Lower lobe of right lung (tissue), 2 donors: ENCODE data around the gene SRP14. TPM values are rescaled to one million over a fixed set of nuclear protein-coding genes. Genes with fewer than 3 reads are reported as not detected.

Experiments used
- ATAC-seq, 2 donors: fragments of 200-7000 bp; cut with Tn5 transposase; one replicate each; pipeline ENCODE4 v1.9.1; 2020 to 2022; ENCODE audit warnings: mild to moderate bottlenecking in 2 of 2, moderate library complexity in 2 of 2
- DNase-seq: peaks from one replicate; pipeline ENCODE4 v3.0.0-alpha.2; 2020
- H3K27ac ChIP-seq: fragments of 200-600 bp; one replicate; pipeline ENCODE4 v1.8.0; 2022
- H3K27me3 ChIP-seq: fragments of 200-600 bp; one replicate; pipeline ENCODE4 v1.8.0; 2022; ENCODE audit warnings: low read depth
- H3K36me3 ChIP-seq: fragments of 200-600 bp; one replicate; pipeline ENCODE4 v1.8.0; 2022; ENCODE audit warnings: mild to moderate bottlenecking
- H3K4me1 ChIP-seq: fragments of 200-600 bp; one replicate; pipeline ENCODE4 v1.8.0; 2022
- H3K4me3 ChIP-seq: fragments of 200-600 bp; one replicate; pipeline ENCODE4 v1.8.0; 2022; ENCODE audit warnings: mild to moderate bottlenecking
- H3K9me3 ChIP-seq: fragments of 200-600 bp; one replicate; pipeline ENCODE4 v1.8.0; 2022
- intact Hi-C: fragments of 100-400 bp; cut with DNase I; formaldehyde crosslinking; loops from one replicate; pipeline ENCODE4 v1.11.0; 2022
- long read RNA-seq: library from polyadenylated mRNA; unstranded; transcript quantifications from one replicate; pipeline ENCODE4 v2.0.0, GENCODE V29; 2021
- total RNA-seq: library from RNA; stranded (reverse); fragmentation: NEBNext Ultra II Directional; extraction: Animal tissue kit (Norgen Biotek cat#: 25700); gene quantifications from one replicate; pipeline ENCODE4 v1.2.1, GENCODE V29; 2021
- TF ChIP-seq, protein P1 (sequence below): fragments of 200-600 bp; IDR thresholded peaks from one replicate; pipeline ENCODE4 v1.8.0; 2022; ENCODE audit warnings: antibody characterized with exemption, mild to moderate bottlenecking
- donor health status: DM: no; HTN: yes; CAD: no; lungs with severe emphysema.

The SRP14 gene, protein sequence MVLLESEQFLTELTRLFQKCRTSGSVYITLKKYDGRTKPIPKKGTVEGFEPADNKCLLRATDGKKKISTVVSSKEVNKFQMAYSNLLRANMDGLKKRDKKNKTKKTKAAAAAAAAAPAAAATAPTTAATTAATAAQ
- total RNA-seq, result 138 TPM
- long read RNA-seq, transcript SRP14-204 (4 exons, 780 nt), result minor isoform, 7 of 285 reads
- long read RNA-seq, transcript SRP14-201 (5 exons, 1,077 nt), result major isoform, 258 of 285 reads
- long read RNA-seq, partial matches to known transcripts, result 2 of 285 reads
- long read RNA-seq, other reads (novel, unspliced or antisense), result 16 of 285 reads

DNA sequence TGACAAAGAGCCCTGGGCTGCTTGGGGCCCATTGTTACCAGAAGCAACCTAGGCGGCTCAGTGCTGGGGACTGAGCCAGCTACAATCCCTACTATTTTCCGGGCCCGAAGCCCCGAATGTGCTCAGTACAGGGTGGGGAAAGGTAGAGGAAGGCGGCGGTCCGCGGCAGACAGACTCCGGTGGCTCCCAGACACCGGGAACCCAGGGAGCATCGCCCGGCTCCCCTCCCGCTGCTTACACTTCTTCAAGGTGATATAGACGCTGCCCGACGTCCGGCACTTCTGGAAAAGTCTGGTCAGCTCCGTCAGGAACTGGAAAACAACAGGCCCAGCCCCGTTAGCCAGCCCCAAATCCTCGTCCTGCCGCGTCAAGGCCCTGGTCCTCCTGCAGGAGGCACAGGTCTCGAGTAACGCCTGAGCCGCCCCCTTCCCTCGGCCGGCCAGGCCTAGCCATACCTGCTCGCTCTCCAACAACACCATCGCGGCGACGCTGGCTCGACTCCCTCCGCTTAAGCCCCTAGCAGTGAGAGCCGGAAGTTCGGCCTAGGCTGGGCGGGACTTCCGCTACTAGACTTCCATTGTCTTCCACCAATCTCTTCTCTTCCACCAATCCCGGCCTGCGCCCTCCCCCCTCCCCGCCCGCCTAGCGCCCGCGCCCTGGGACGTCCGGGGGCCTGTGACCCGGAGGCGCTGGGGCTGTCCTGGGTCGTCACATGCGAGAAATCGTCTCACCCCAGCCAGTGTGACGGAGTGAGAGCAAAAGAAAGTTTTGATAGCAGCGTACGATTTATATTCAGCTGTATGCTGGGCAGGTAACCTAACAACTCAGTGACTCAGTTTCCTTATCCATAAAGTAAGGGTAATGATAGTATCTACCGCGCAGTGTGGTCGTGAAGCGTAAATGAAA, at the start of gene SRP14:
Gene SRP14 (minus strand): TSS at position 544 of the 906 bp plus-strand sequence. CDS start 65 bp downstream, at position 479.
- Histone ChIP-seq H3K27ac (peak within 1 kb of the TSS; percentile 94), H3K9me3 (no peaks in the 10 kb centered on the region), H3K36me3 (peaks cover 40% of the 10 kb centered on the region), H3K4me3 (peak within 1 kb of the TSS; percentile 76), H3K27me3 (no peaks in the 10 kb centered on the region), H3K4me1 (peaks cover 30% of the 10 kb centered on the region)
- intact Hi-C loops, result no loop called here
- peak; percentile 96 for DNase-seq
- ATAC-seq, result peak; percentile 98 to 99
- TF ChIP-seq, protein P1, sequence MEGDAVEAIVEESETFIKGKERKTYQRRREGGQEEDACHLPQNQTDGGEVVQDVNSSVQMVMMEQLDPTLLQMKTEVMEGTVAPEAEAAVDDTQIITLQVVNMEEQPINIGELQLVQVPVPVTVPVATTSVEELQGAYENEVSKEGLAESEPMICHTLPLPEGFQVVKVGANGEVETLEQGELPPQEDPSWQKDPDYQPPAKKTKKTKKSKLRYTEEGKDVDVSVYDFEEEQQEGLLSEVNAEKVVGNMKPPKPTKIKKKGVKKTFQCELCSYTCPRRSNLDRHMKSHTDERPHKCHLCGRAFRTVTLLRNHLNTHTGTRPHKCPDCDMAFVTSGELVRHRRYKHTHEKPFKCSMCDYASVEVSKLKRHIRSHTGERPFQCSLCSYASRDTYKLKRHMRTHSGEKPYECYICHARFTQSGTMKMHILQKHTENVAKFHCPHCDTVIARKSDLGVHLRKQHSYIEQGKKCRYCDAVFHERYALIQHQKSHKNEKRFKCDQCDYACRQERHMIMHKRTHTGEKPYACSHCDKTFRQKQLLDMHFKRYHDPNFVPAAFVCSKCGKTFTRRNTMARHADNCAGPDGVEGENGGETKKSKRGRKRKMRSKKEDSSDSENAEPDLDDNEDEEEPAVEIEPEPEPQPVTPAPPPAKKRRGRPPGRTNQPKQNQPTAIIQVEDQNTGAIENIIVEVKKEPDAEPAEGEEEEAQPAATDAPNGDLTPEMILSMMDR, result peak; percentile 16

DNA sequence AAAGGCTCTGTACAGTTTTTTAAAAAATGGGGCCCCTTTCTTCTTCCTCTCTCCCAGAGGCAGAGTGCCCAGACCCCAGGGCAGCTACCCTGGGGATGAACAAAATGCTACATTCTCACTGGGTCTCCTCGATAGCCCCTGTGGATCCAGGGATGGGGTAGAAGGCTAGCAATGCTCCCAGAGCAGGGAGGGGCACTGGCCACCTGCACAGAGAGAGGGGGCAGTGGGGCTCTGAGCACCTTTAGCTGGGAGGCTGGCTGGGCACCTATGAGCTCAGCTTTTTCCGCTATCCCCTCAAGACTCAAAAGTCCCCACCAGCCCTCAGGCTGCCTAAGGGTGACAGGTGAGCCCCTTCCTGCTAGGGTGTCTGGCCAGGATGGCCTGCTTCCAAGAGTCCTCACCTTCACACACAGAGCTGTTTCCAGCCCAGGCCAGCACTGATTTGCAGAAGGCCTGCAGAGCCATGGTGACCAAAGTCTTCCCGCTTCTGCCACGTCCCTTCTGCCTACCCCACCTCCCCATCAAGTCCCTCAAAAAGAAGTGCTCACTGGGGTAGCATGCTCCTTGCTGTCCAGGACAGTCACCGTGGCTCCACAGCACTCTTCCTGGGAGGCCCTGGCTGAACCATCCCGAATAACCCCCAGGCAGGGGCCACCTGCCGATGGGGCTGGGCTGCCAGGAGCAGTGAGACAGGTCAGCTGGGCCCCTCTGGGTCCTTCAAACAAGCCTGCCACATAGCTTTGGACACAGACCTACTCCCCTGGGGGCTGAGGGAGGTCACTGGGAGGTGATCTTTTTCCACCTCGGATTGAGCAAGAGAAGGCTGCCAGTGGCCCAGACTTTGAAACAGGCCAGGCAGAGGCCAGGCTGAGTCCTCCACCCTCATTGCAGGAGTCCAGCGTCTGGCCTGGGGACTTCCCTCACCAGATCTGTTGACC, 49.3 kb upstream of the SRP14 start:
- Histone ChIP-seq H3K4me3 (no peak overlapping the region), H3K27ac (no peak overlapping the region), H3K4me1 (peaks cover 40% of the 10 kb centered on the region), H3K27me3 (no peaks in the 10 kb centered on the region), H3K9me3 (no peaks in the 10 kb centered on the region), H3K36me3 (peaks cover 25% of the 10 kb centered on the region)
- intact Hi-C loops, result no loop called here
- ATAC-seq, result peak in 1 of 2 donors; percentile 4
- DNase-seq, result no peak
- TF ChIP-seq, protein P1, result no peak

DNA sequence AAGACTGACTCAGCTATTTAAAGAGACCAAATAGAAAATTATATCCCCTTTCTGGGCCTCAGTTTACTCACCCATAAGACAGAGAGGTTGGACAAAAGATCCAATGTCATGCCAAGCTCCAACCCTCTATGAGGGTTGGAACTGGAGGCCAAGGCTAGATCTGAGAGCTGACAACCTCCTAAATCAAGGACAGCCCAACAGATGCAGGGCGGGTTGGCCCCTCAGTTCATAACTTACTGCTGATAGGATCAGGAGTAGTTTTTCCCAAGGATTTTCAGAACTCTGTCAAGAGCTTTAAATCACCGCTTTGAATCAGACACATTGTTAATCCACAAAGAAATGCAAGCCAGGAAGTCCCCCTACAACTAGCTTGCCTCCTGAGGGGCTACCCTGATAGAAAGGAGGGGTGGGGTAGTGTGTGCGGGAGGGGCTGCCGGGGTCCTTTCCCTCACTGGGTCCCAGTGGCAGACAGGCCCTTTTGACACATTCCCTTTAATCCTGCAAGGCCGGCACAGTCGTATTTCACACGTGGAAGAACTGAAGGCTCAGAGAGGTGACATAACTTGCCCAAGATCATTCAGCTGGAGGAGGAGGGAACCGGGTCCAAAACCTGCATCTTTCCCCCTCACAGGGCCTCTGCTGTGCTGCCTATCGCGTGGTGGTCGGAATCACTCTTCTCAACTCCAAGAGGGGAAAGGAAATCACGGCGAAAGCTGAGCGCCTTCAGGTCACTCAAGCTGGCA, 48.3 kb upstream of the SRP14 start:
- Histone ChIP-seq H3K4me3 (no peak overlapping the region), H3K4me1 (peaks cover 37% of the 10 kb centered on the region)
- intact Hi-C loops, result no loop called here

DNA sequence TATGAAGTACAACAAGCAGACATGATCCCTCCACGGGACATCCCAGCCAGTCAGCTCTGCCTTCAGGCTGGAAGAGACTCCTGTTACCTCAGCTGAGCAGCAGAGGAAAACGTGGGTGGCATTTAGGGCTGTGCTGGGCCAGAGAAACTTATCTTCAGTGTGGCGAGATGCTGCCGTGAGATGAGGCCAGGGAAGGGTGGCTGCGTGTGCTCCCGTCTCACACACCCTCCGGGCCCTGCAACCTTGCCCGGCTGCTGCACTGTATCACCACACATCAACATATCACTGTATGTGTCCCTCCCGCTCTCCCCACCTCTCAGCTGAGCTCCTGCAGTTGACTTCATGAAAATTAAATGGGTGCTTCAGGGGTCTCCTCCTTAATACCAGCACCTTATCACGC, 46.3 kb upstream of the SRP14 start:
- intact Hi-C loops, result no loop called here
- H3K27ac ChIP-seq, result no peak overlapping the region
- no peak overlapping the region for H3K4me3 ChIP-seq
- TF ChIP-seq, protein P1, result no peak
- no peaks in the 10 kb centered on the region for H3K9me3 ChIP-seq
- no peaks in the 10 kb centered on the region for H3K27me3 ChIP-seq
- peaks cover 42% of the 10 kb centered on the region for H3K4me1 ChIP-seq
- ATAC-seq (no peak), DNase-seq (no peak)
- H3K36me3 ChIP-seq, result peaks cover 8% of the 10 kb centered on the region

More for the DNA sequence above, 48.3 kb upstream of the SRP14 start:
- TF ChIP-seq, protein P1, result no peak
- no peak overlapping the region for H3K27ac ChIP-seq
- ATAC-seq (no peak), DNase-seq (no peak)
- peaks cover 25% of the 10 kb centered on the region for H3K36me3 ChIP-seq
- H3K9me3 ChIP-seq, result no peaks in the 10 kb centered on the region
- no peaks in the 10 kb centered on the region for H3K27me3 ChIP-seq
